GM18870 (cell line): Measurements from ENCODE around the gene ST3GAL6.

Experiments
- ATAC-seq: cut with Tn5 transposase; IDR thresholded peaks from one replicate; pipeline ENCODE4 v1.9.1; 2021; ENCODE audit warnings: moderate library complexity; ENCODE audit not compliant: unreplicated experiment

ST3GAL6 gene

GRCh38 chr3:98775459-98776139, 12.5 kb downstream of the ST3GAL6 start:
- ATAC-seq, result no peak

- ATAC-seq, result no peak
Observed at GRCh38 chr3:98776140-98776493, 13.0 kb downstream of the ST3GAL6 start.

GRCh38 chr3:98777286-98777685, 14.1 kb downstream of the ST3GAL6 start:
- ATAC-seq, result no peak

- ATAC-seq, result no peak
Observed at GRCh38 chr3:98777801-98778220, 14.7 kb downstream of the ST3GAL6 start.

- no peak for ATAC-seq
Observed at GRCh38 chr3:98778383-98778782, 15.2 kb downstream of the ST3GAL6 start.

GRCh38 chr3:98778852-98779413, 15.8 kb downstream of the ST3GAL6 start:
- no peak for ATAC-seq

GRCh38 chr3:98779541-98780335, 16.6 kb downstream of the ST3GAL6 start:
- no peak for ATAC-seq

- no peak for ATAC-seq
Observed at GRCh38 chr3:98780343-98780742, 17.2 kb downstream of the ST3GAL6 start.

GRCh38 chr3:98782824-98783500, 19.8 kb downstream of the ST3GAL6 start:
- ATAC-seq, result no peak

- no peak for ATAC-seq
Observed at GRCh38 chr3:98784042-98784441, 20.9 kb downstream of the ST3GAL6 start.

GRCh38 chr3:98784666-98785600, 21.8 kb downstream of the ST3GAL6 start:
- no peak for ATAC-seq

GRCh38 chr3:98786364-98787006, 23.3 kb downstream of the ST3GAL6 start:
- no peak for ATAC-seq

GRCh38 chr3:98787181-98787580, 24.0 kb downstream of the ST3GAL6 start:
- no peak for ATAC-seq

- no peak for ATAC-seq
Observed at GRCh38 chr3:98788651-98789050, 25.5 kb downstream of the ST3GAL6 start.

GRCh38 chr3:98791341-98792325, 28.5 kb downstream of the ST3GAL6 start:
- no peak for ATAC-seq

- no peak for ATAC-seq
Observed at GRCh38 chr3:98793971-98794370, 30.8 kb downstream of the ST3GAL6 start.

GRCh38 chr3:98796334-98796733, 33.2 kb downstream of the ST3GAL6 start:
- ATAC-seq, result no peak

GRCh38 chr3:98797905-98798304, 34.8 kb downstream of the ST3GAL6 start:
- no peak for ATAC-seq

GRCh38 chr3:98798820-98799219, 35.7 kb downstream of the ST3GAL6 start:
- ATAC-seq, result no peak
